Loucy (cell line): Measurements from ENCODE around the gene ZDHHC11.

ENCODE experiments used
- H2AFZ ChIP-seq: fragments of 200-600 bp; sonication (generic); 2 replicates; pipeline ENCODE4 v1.6.0; 2016; ENCODE audit warnings: antibody characterized with exemption, mild to moderate bottlenecking, low read length, moderate library complexity
- H3F3A ChIP-seq: fragments of 200-600 bp; 2 replicates; pipeline ENCODE4 v1.6.0; 2016; ENCODE audit warnings: antibody characterized with exemption, low read depth, mild to moderate bottlenecking
- H3K27me3 ChIP-seq: fragments of 200-600 bp; sonication (generic); 2 replicates; pipeline ENCODE4 v1.6.1; 2014; ENCODE audit warnings: low read length, mild to moderate bottlenecking; ENCODE audit not compliant: insufficient read depth, poor library complexity, severe bottlenecking
- H3K36me3 ChIP-seq: fragments of 200-600 bp; sonication (generic); 2 replicates; pipeline ENCODE4 v1.6.1; 2016; ENCODE audit warnings: low read length; ENCODE audit not compliant: insufficient read depth
- H3K4me1 ChIP-seq: fragments of 200-600 bp; sonication (generic); 2 replicates; pipeline ENCODE4 v1.5.1; 2014; ENCODE audit warnings: low read length, mild to moderate bottlenecking; ENCODE audit not compliant: insufficient read depth, poor library complexity, severe bottlenecking
- H3K4me2 ChIP-seq: fragments of 200-600 bp; sonication (generic); 2 replicates; pipeline ENCODE4 v1.6.0; 2014; ENCODE audit warnings: antibody characterized with exemption, low read length, low read depth, mild to moderate bottlenecking; ENCODE audit not compliant: poor library complexity, severe bottlenecking
- H3K4me3 ChIP-seq: fragments of 200-600 bp; sonication (generic); 2 replicates; pipeline ENCODE4 v1.5.1; 2014; ENCODE audit warnings: low read length, mild to moderate bottlenecking, mixed read lengths; ENCODE audit not compliant: poor library complexity, severe bottlenecking
- H3K79me2 ChIP-seq: fragments of 200-600 bp; sonication (generic); 2 replicates; pipeline ENCODE4 v1.6.1; 2014; ENCODE audit warnings: low read length; ENCODE audit not compliant: insufficient read depth
- H3K9ac ChIP-seq: fragments of 200-600 bp; sonication (generic); 2 replicates; pipeline ENCODE4 v1.6.0; 2014; ENCODE audit warnings: mild to moderate bottlenecking, low read depth, low read length, moderate library complexity; ENCODE audit not compliant: poor library complexity, severe bottlenecking
- H3K9me2 ChIP-seq: fragments of 200-600 bp; sonication (generic); replicated peaks from 2 replicates; pipeline ENCODE4 v1.6.1; 2016; ENCODE audit warnings: low read depth, low read length, mixed read lengths
- H3K9me3 ChIP-seq: fragments of 200-600 bp; sonication (generic); 2 replicates; pipeline ENCODE4 v1.6.1; 2014; ENCODE audit warnings: mild to moderate bottlenecking, antibody characterized with exemption, low read length, low read depth; ENCODE audit not compliant: insufficient read depth
- H4K20me1 ChIP-seq: fragments of 200-600 bp; sonication (generic); 2 replicates; pipeline ENCODE4 v1.6.0; 2014; ENCODE audit warnings: antibody characterized with exemption, low read length, mild to moderate bottlenecking; ENCODE audit not compliant: insufficient read depth, poor library complexity, severe bottlenecking
- CTCF ChIP-seq: fragments of 200-600 bp; sonication (generic); conservative IDR thresholded peaks from 2 replicates; pipeline ENCODE4 v1.5.1; 2014; ENCODE audit warnings: mild to moderate bottlenecking, antibody characterized with exemption, low read length
- EZH2phosphoT487 ChIP-seq: fragments of 200-600 bp; IDR thresholded peaks from 2 replicates; pipeline ENCODE4 v1.6.1; 2018; ENCODE audit warnings: antibody characterized with exemption, mild to moderate bottlenecking, moderate library complexity, borderline replicate concordance

Gene ZDHHC11

DNA sequence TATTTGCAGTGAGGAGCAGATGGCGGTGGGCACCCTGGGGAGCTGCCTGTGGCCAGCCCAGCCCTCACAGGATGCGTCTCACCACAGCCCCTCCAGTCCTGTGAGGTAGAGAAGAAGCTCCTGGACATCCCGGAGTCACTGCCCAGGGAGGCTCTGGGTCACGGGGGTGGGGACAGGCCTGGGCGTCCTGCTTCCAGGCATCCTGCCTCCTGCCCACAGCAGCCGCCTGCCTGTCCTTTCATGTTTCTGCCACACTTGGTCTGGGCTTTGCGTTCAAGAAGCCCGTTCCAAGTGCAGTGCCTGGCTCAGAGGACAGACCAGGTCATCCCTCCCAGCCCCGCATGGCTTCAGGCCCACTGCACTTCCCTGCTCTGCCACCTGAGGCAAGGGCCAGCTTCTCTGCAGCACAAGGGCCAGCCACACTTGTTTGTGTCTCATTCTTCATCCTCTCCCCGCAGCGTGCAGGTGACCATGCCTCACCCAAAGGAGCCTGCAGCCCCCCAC lies 104.5 kb downstream of the ZDHHC11 start:
- no peaks in the 10 kb centered on the region for H3K27me3 ChIP-seq

More for the DNA sequence above, 104.5 kb downstream of the ZDHHC11 start:
- Histone ChIP-seq H3K9me3 (no peaks in the 10 kb centered on the region), H3K9me2 (no peaks in the 10 kb centered on the region), H3K4me2 (no peak overlapping the region), H3K4me3 (no peak overlapping the region), H3K79me2 (no peaks in the 10 kb centered on the region), H3F3A (no peaks in the 10 kb centered on the region), H2AFZ (no peak overlapping the region), H3K36me3 (no peaks in the 10 kb centered on the region), H4K20me1 (no peaks in the 10 kb centered on the region), H3K4me1 (no peaks in the 10 kb centered on the region), H3K9ac (no peak overlapping the region)
- TF ChIP-seq EZH2phosphoT487 (no peak), CTCF (no peak)
